MCF 10A (cell line): ENCODE results near the gene SPSB1. TPM values are rescaled to one million over a fixed set of nuclear protein-coding genes. Genes with fewer than 3 reads are reported as not detected.
"Not testable (repeated sequence)": the region's sequence is repeated elsewhere in the genome, so short reads cannot be mapped to it uniquely, and the experiment has no call there.

Source experiments
- BruUV-seq: library from RNA; stranded (reverse); fragments of 400-500 nt; replicated peaks from 2 replicates; lab custom pipeline; 2021; lab: Mats Ljungman, UMichigan
- CTCF ChIA-PET: fragments of 300-600 bp; sonication (Branson Sonifier 250); formaldehyde crosslinking; extraction: SDS; loops from one replicate; lab custom pipeline; 2021; ENCODE audit warnings: antibody characterized with exemption, inconsistent platforms; lab: Yijun Ruan, JAX
- POLR2A ChIA-PET: fragments of 300-600, 350-650 bp; sonication (Branson Sonifier 250); formaldehyde crosslinking; extraction: SDS; loops from one replicate; lab custom pipeline; 2020; ENCODE audit warnings: antibody characterized with exemption, inconsistent platforms; lab: Yijun Ruan, JAX
- DNase-seq: peaks from one replicate; pipeline ENCODE4 v3.0.0-alpha.2; 2018; ENCODE audit not compliant: unreplicated experiment
- H3K27ac Mint-ChIP-seq: one replicate; pipeline ENCODE4 v1.8.0; 2022; ENCODE audit warnings: mild to moderate bottlenecking, low read depth, mixed read lengths; ENCODE audit not compliant: unreplicated experiment
- H3K27me3 Mint-ChIP-seq: one replicate; pipeline ENCODE4 v1.8.0; 2022; ENCODE audit warnings: mixed read lengths; ENCODE audit not compliant: insufficient read depth, unreplicated experiment
- H3K36me3 Mint-ChIP-seq: one replicate; pipeline ENCODE4 v1.8.0; 2022; ENCODE audit warnings: mild to moderate bottlenecking, moderate library complexity, mixed read lengths; ENCODE audit not compliant: insufficient read depth, unreplicated experiment
- H3K4me1 Mint-ChIP-seq: one replicate; pipeline ENCODE4 v1.8.0; 2022; ENCODE audit warnings: mixed read lengths; ENCODE audit not compliant: insufficient read depth, unreplicated experiment
- H3K4me3 Mint-ChIP-seq: one replicate; pipeline ENCODE4 v1.8.0; 2022; ENCODE audit warnings: mild to moderate bottlenecking, moderate library complexity, mixed read lengths; ENCODE audit not compliant: unreplicated experiment
- H3K9me3 Mint-ChIP-seq: one replicate; pipeline ENCODE4 v1.8.0; 2022; ENCODE audit warnings: mixed read lengths; ENCODE audit not compliant: unreplicated experiment
- CTCF ChIP-seq: fragments of 200-600 bp; IDR thresholded peaks from one replicate; pipeline ENCODE4 v1.8.0; 2022; ENCODE audit warnings: antibody characterized with exemption, mild to moderate bottlenecking; ENCODE audit not compliant: unreplicated experiment
- intact Hi-C: fragments of 100-400 bp; cut with micrococcal nuclease; formaldehyde crosslinking; loops from 2 replicates; pipeline ENCODE4 v1.14.1; 2022
- total RNA-seq: library from RNA; stranded (reverse); gene quantifications from 2 replicates; pipeline ENCODE4 v1.2.3, GENCODE V29; 2022

The SPSB1 gene
- total RNA-seq, 1 experiment from 2014 or later: 8.2 TPM

- H3K27me3 Mint-ChIP-seq: no peaks in the 10 kb centered on the region
- H3K4me3 Mint-ChIP-seq: peak overlapping the region; percentile 22
- no peak overlapping the region for H3K27ac Mint-ChIP-seq
- CTCF ChIA-PET: interaction anchor here (0.6 to 1.8 kb wide), 3 partner anchors 160 to 489 kb away, joined by 4 to 5 read pairs (median 5); no protein-coding TSS in a partner anchor
- BruUV-seq: no TSS peak
- no peak for DNase-seq
- TF ChIP-seq CTCF: no peak
- no peaks in the 10 kb centered on the region for H3K9me3 Mint-ChIP-seq
- intact Hi-C loops: loop anchor here (10.0 kb wide), 1 partner anchor 59 kb away; no protein-coding TSS in a partner anchor
- H3K36me3 Mint-ChIP-seq: no peaks in the 10 kb centered on the region
- POLR2A ChIA-PET: interaction anchor here (1.8 kb wide), 1 partner anchor 148 kb away, joined by 5 read pairs; no protein-coding TSS in a partner anchor
- peaks cover 9% of the 10 kb centered on the region for H3K4me1 Mint-ChIP-seq
Observed at GRCh38 chr1:9295884-9296283, 3.2 kb downstream of the SPSB1 start.

GRCh38 chr1:9296850-9297249 lies 4.2 kb downstream of the SPSB1 start:
- no peak for DNase-seq
- CTCF ChIA-PET: interaction anchor here (0.6 to 1.5 kb wide), 3 partner anchors 30 to 318 kb away, joined by 3 to 7 read pairs (median 4); no protein-coding TSS in a partner anchor
- no peak for TF ChIP-seq CTCF
- no peaks in the 10 kb centered on the region for H3K9me3 Mint-ChIP-seq
- no peaks in the 10 kb centered on the region for H3K27me3 Mint-ChIP-seq
- no peak overlapping the region for H3K27ac Mint-ChIP-seq
- peaks cover 11% of the 10 kb centered on the region for H3K4me1 Mint-ChIP-seq
- intact Hi-C loops: loop anchor here (10.0 kb wide), 1 partner anchor 58 kb away; no protein-coding TSS in a partner anchor
- no TSS peak for BruUV-seq
- H3K4me3 Mint-ChIP-seq: no peak overlapping the region
- POLR2A ChIA-PET: interaction anchor here (1.8 kb wide), 1 partner anchor 147 kb away, joined by 5 read pairs; no protein-coding TSS in a partner anchor
- peaks cover under 1% of the 10 kb centered on the region for H3K36me3 Mint-ChIP-seq

GRCh38 chr1:9297831-9298230 lies 5.1 kb downstream of the SPSB1 start:
- no peak for DNase-seq
- peaks cover 5% of the 10 kb centered on the region for H3K36me3 Mint-ChIP-seq
- BruUV-seq: no TSS peak
- POLR2A ChIA-PET: interaction anchor here (1.1 kb wide), 1 partner anchor 8 kb away, joined by 3 read pairs; no protein-coding TSS in a partner anchor
- CTCF ChIA-PET: interaction anchor here (1.0 to 1.5 kb wide), 2 partner anchors 22 to 31 kb away, joined by 3 to 7 read pairs; no protein-coding TSS in a partner anchor
- H3K9me3 Mint-ChIP-seq: no peaks in the 10 kb centered on the region
- H3K4me3 Mint-ChIP-seq: no peak overlapping the region
- no peak for TF ChIP-seq CTCF
- H3K27ac Mint-ChIP-seq: no peak overlapping the region
- H3K27me3 Mint-ChIP-seq: no peaks in the 10 kb centered on the region
- peaks cover 14% of the 10 kb centered on the region for H3K4me1 Mint-ChIP-seq
- intact Hi-C loops: loop anchor here (10.0 kb wide), 1 partner anchor 57 kb away; no protein-coding TSS in a partner anchor

GRCh38 chr1:9298282-9298681 lies 5.6 kb downstream of the SPSB1 start:
- POLR2A ChIA-PET: interaction anchor here (1.1 kb wide), 1 partner anchor 8 kb away, joined by 3 read pairs; no protein-coding TSS in a partner anchor
- Mint-ChIP-seq H3K9me3 (no peaks in the 10 kb centered on the region), H3K4me3 (no peak overlapping the region), H3K27ac (no peak overlapping the region), H3K4me1 (peaks cover 18% of the 10 kb centered on the region), H3K36me3 (peaks cover 5% of the 10 kb centered on the region), H3K27me3 (no peaks in the 10 kb centered on the region)
- no TSS peak for BruUV-seq
- TF ChIP-seq CTCF: no peak
- DNase-seq: no peak
- intact Hi-C loops: loop anchor here (10.0 kb wide), 1 partner anchor 57 kb away; no protein-coding TSS in a partner anchor
- CTCF ChIA-PET: interaction anchor here (1.0 to 1.5 kb wide), 2 partner anchors 22 to 31 kb away, joined by 3 to 7 read pairs; no protein-coding TSS in a partner anchor

GRCh38 chr1:9299571-9300541 lies 7.2 kb downstream of the SPSB1 start:
- intact Hi-C loops: loop anchor here (10.0 kb wide), 1 partner anchor 55 kb away; no protein-coding TSS in a partner anchor
- H3K36me3 Mint-ChIP-seq, H3K27me3 Mint-ChIP-seq, H3K9me3 Mint-ChIP-seq, BruUV-seq, CTCF ChIA-PET: not testable (repeated sequence)
- POLR2A ChIA-PET: interaction anchor here (0.6 to 1.7 kb wide), 11 partner anchors 10 to 262 kb away, joined by 3 to 7 read pairs (median 4); no protein-coding TSS in a partner anchor
- Mint-ChIP-seq H3K4me1 (peaks cover 34% of the 10 kb centered on the region), H3K27ac (peak overlapping the region; percentile 96), H3K4me3 (peak overlapping the region; percentile 38)
- peak; percentile 81 for DNase-seq
